Ascending aorta (tissue), 2 donors: ENCODE measurements around the gene KLHL40. TPM values are rescaled to one million over a fixed set of nuclear protein-coding genes. Genes with fewer than 3 reads are reported as not detected.

Source experiments
- DNase-seq, 2 donors: peaks; one replicate each; pipeline ENCODE4 v3.0.0-alpha.2; 2019; ENCODE audit warnings: low spot score in 2 of 2
- H3K27ac ChIP-seq, 2 donors: fragments of 200-600 bp; sonication (generic); one replicate each; pipeline ENCODE4 v1.5.1; 2016 to 2017; ENCODE audit warnings: mild to moderate bottlenecking in 1 of 2
- H3K27me3 ChIP-seq: fragments of 200-600 bp; sonication (generic); one replicate; pipeline ENCODE4 v1.5.1; 2017
- H3K36me3 ChIP-seq, 2 donors: fragments of 200-600 bp; sonication (generic); one replicate each; pipeline ENCODE4 v1.5.1; 2016
- H3K4me1 ChIP-seq, 2 donors: fragments of 200-600 bp; sonication (generic); one replicate each; pipeline ENCODE4 v1.5.1; 2016 to 2017; ENCODE audit warnings: mild to moderate bottlenecking in 1 of 2
- H3K4me3 ChIP-seq, 2 donors: fragments of 200-600 bp; sonication (generic); one replicate each; pipeline ENCODE4 v1.5.1; 2016 to 2017; ENCODE audit warnings: mild to moderate bottlenecking in 1 of 2
- H3K9me3 ChIP-seq, 2 donors: fragments of 200-600 bp; sonication (generic); one replicate each; pipeline ENCODE4 v1.5.1; 2016
- intact Hi-C: fragments of 100-400 bp; cut with DNase I; formaldehyde crosslinking; loops from one replicate; pipeline ENCODE4 v1.15.1; 2023
- total RNA-seq: library from RNA; depleted of rRNA; stranded (reverse); fragments of >200 nt; gene quantifications from one replicate; pipeline ENCODE4 v1.1.0, GENCODE V29; 2016
- TF ChIP-seq, protein P1 (sequence below), 3 experiments: fragments of 200-600 bp in 2 of 3; fragments of 450-650 bp in 1 of 3; sonication (generic) in 2 of 3; IDR thresholded peaks; one replicate each; pipeline ENCODE4 v1.5.1; 2016 to 2019; ENCODE audit warnings: antibody characterized with exemption in 3 of 3, mild to moderate bottlenecking in 1 of 3, moderate library complexity in 1 of 3

KLHL40 gene
- total RNA-seq, 1 donor from 2014 or later, result not detected

GRCh38 chr3:42732829-42733459 lies 47.6 kb downstream of the KLHL40 start:
- TF ChIP-seq, protein P1, sequence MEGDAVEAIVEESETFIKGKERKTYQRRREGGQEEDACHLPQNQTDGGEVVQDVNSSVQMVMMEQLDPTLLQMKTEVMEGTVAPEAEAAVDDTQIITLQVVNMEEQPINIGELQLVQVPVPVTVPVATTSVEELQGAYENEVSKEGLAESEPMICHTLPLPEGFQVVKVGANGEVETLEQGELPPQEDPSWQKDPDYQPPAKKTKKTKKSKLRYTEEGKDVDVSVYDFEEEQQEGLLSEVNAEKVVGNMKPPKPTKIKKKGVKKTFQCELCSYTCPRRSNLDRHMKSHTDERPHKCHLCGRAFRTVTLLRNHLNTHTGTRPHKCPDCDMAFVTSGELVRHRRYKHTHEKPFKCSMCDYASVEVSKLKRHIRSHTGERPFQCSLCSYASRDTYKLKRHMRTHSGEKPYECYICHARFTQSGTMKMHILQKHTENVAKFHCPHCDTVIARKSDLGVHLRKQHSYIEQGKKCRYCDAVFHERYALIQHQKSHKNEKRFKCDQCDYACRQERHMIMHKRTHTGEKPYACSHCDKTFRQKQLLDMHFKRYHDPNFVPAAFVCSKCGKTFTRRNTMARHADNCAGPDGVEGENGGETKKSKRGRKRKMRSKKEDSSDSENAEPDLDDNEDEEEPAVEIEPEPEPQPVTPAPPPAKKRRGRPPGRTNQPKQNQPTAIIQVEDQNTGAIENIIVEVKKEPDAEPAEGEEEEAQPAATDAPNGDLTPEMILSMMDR (IDR thresholded peaks at IDR 0.05), result no peak
- no peak for DNase-seq

DNA sequence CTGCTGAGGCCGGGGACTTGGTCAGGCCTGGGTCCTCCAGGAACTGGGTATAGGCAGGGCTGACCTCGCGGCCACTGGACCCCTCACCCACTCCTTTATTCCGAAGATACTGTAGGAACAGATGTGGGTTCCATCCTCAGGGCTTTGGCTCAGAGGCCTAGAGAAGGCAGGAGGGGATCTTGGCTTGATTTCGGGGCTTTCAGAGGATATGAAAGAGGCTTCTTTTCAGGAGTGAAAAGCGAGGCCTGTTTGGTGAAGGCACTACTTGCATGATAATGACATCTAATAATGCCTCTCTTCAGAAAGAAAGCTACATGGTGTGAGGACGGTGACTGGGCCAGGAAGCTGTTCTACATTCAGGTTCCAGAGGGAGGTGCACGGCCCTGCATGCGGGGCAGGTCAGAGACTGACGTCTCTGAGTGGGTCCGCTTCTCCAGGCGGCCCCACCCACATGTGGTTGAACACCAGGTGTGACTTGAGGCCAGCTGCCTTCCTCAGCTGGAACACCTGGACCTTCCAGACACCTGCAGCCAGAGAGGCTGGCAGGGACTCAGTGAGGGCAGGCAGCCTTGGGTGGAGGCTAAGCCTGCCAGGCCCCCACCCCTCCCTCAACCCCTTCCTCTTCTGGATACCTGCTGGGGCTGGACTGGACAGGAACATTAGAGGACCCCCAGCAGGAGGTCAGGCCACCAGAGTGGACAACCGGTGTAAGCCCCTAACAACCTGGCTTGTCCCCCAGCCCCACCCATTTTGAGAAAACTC lies 48.3 kb downstream of the KLHL40 start:
- intact Hi-C loops, result no loop called here
- no peaks in the 10 kb centered on the region for H3K36me3 ChIP-seq
- no peaks in the 10 kb centered on the region for H3K9me3 ChIP-seq
- no peaks in the 10 kb centered on the region for H3K27me3 ChIP-seq
- no peak overlapping the region for H3K27ac ChIP-seq
- no peak for DNase-seq
- H3K4me1 ChIP-seq, result no peaks in the 10 kb centered on the region
- TF ChIP-seq, protein P1 (IDR thresholded peaks at IDR 0.05), result no peak
- no peak overlapping the region for H3K4me3 ChIP-seq

More at GRCh38 chr3:42732829-42733459, 47.6 kb downstream of the KLHL40 start:
- Histone ChIP-seq H3K27ac (no peak overlapping the region), H3K36me3 (no peaks in the 10 kb centered on the region), H3K4me1 (peaks cover 0 to 3% of the 10 kb centered on the region in 2 donors), H3K9me3 (no peaks in the 10 kb centered on the region), H3K27me3 (no peaks in the 10 kb centered on the region), H3K4me3 (no peak overlapping the region)
- intact Hi-C loops, result no loop called here

- TF ChIP-seq, protein P1 (IDR thresholded peaks at IDR 0.05), result no peak
- Histone ChIP-seq H3K9me3 (no peaks in the 10 kb centered on the region), H3K27ac (no peak overlapping the region), H3K36me3 (no peaks in the 10 kb centered on the region), H3K27me3 (no peaks in the 10 kb centered on the region), H3K4me1 (peaks cover 0 to 3% of the 10 kb centered on the region in 2 donors), H3K4me3 (no peak overlapping the region)
- intact Hi-C loops, result no loop called here
- no peak for DNase-seq
These were observed 49.0 kb downstream of the KLHL40 start for GRCh38 chr3:42734263-42734860.

GRCh38 chr3:42735019-42735418 lies 49.7 kb downstream of the KLHL40 start:
- peaks cover 0 to 9% of the 10 kb centered on the region in 2 donors for H3K4me1 ChIP-seq
- H3K27ac ChIP-seq, result no peak overlapping the region

DNA sequence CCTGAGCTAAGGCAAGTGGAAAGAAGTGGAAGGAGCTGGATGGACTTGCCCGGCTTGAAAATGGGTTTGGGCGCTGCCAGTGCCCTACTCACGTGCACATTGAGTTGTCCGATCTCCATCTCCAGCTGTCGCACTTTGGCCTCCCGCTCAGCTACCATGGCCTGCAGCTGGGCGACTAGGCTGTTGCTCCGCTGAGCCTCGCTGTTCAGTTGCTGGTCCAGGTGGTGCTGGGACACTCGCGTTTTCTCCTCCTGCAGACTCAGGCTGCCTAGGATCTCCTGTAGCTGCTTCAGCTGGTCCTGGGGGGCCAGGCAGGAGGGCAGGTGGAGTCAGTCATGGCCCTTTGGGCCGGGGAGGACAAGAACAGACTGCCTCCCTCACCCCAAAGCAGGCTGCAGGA lies 50.3 kb downstream of the KLHL40 start:
- Histone ChIP-seq H3K9me3 (no peaks in the 10 kb centered on the region), H3K27ac (no peak overlapping the region), H3K4me1 (peaks cover 0 to 10% of the 10 kb centered on the region in 2 donors), H3K36me3 (no peaks in the 10 kb centered on the region), H3K4me3 (no peak overlapping the region), H3K27me3 (no peaks in the 10 kb centered on the region)
- intact Hi-C loops, result no loop called here
- TF ChIP-seq, protein P1 (IDR thresholded peaks at IDR 0.05), result no peak
- no peak for DNase-seq

More at GRCh38 chr3:42735019-42735418, 49.7 kb downstream of the KLHL40 start:
- intact Hi-C loops, result no loop called here
- no peak for DNase-seq
- Histone ChIP-seq H3K36me3 (no peaks in the 10 kb centered on the region), H3K9me3 (no peaks in the 10 kb centered on the region), H3K4me3 (no peak overlapping the region), H3K27me3 (no peaks in the 10 kb centered on the region)
- TF ChIP-seq, protein P1 (IDR thresholded peaks at IDR 0.05), result no peak
